HCT116 (cell line): ENCODE measurements around the gene ORAI2. TPM values are rescaled to one million over a fixed set of nuclear protein-coding genes. Genes with fewer than 3 reads are reported as not detected.

Source experiments
- ATAC-seq: fragments of 200-7000 bp; cut with Tn5 transposase; 2 replicates; pipeline ENCODE4 v1.9.1; 2020; ENCODE audit warnings: mild to moderate bottlenecking, moderate library complexity
- BruUV-seq: library from RNA; stranded (reverse); fragments of 400-500 nt; replicated peaks from 2 replicates; lab custom pipeline; 2021; lab: Mats Ljungman, UMichigan
- CTCF ChIA-PET: fragments of 300-600 bp; sonication (Branson Sonifier 250); formaldehyde crosslinking; loops from one replicate; lab custom pipeline; 2021; ENCODE audit warnings: antibody characterized with exemption; lab: Charles Lee
- POLR2A ChIA-PET: fragments of 300-600, 350-600 bp; sonication (Branson Sonifier 250); formaldehyde crosslinking; loops from one replicate; lab custom pipeline; 2021; ENCODE audit warnings: antibody characterized with exemption; lab: Charles Lee
- RAD21 ChIA-PET, 2 experiments: fragments of 300-600 bp; sonication (Branson Sonifier 250); formaldehyde crosslinking; loops; one replicate each; lab custom pipeline; 2023; ENCODE audit warnings: low total read pairs in 2 of 2; ENCODE audit not compliant: uncharacterized antibody in 2 of 2, unreplicated experiment in 2 of 2, low non-redundant PET in 1 of 2; lab: Charles Lee
- DNase-seq: peaks from one replicate; pipeline ENCODE4 v3.0.0-alpha.2; 2010; ENCODE audit warnings: low read depth, low spot score
- H2AFZ ChIP-seq: fragments of 200-600 bp; shearing (Covaris generic), sonication (generic); 2 replicates; pipeline ENCODE4 v1.6.1; 2017; ENCODE audit warnings: low read depth, mixed run types, mixed read lengths, antibody characterized with exemption, low read length; ENCODE audit not compliant: poor library complexity, severe bottlenecking
- H3K27ac ChIP-seq: 2 replicates; pipeline ENCODE4 v1.5.1; 2012; ENCODE audit warnings: low read depth, low read length
- H3K27me3 ChIP-seq: fragments of 200-600 bp; sonication (generic); 2 replicates; pipeline ENCODE4 v1.6.1; 2016; ENCODE audit warnings: mixed run types, low read length, mixed read lengths; ENCODE audit not compliant: insufficient read depth
- H3K36me3 ChIP-seq, 2 experiments: fragments of 200-500 bp in 1 of 2; fragments of 200-600 bp in 1 of 2; sonication (Bioruptor generic) in 1 of 2; sonication (generic) in 1 of 2; 2 replicates each; pipeline versions ENCODE4 v1.5.1 to v1.6.1; 2014 to 2016; ENCODE audit warnings: low read length in 2 of 2, inconsistent platforms in 1 of 2, mixed read lengths in 1 of 2, mixed run types in 1 of 2; ENCODE audit not compliant: insufficient read depth in 2 of 2, control insufficient read depth in 1 of 2
- H3K4me1 ChIP-seq, 2 experiments: fragments of 200-600 bp in 1 of 2; sonication (generic) in 1 of 2; 2 replicates each; pipeline versions ENCODE4 v1.5.1 to v1.6.1; 2012 to 2017; ENCODE audit warnings: low read length in 2 of 2, inconsistent platforms in 1 of 2, mild to moderate bottlenecking in 1 of 2, mixed read lengths in 1 of 2, mixed run types in 1 of 2, moderate library complexity in 1 of 2; ENCODE audit not compliant: insufficient read depth in 2 of 2, control insufficient read depth in 1 of 2
- H3K4me2 ChIP-seq: fragments of 200-600 bp; sonication (generic); 2 replicates; pipeline ENCODE4 v1.6.1; 2017; ENCODE audit warnings: mixed run types, low read length, mixed read lengths
- H3K4me3 ChIP-seq, 2 experiments: fragments of 200-600 bp in 1 of 2; sonication (generic) in 1 of 2; replicated peaks in 1 of 2; 2 replicates each; pipeline ENCODE4 v1.5.1; 2011 to 2016; ENCODE audit warnings: low read length in 2 of 2, control low read depth in 1 of 2, low read depth in 1 of 2, mild to moderate bottlenecking in 1 of 2, mixed read lengths in 1 of 2, mixed run types in 1 of 2
- H3K79me2 ChIP-seq: fragments of 200-600 bp; sonication (generic); 2 replicates; pipeline ENCODE4 v1.6.1; 2017; ENCODE audit warnings: mild to moderate bottlenecking, mixed run types, low read length, moderate library complexity, mixed read lengths; ENCODE audit not compliant: insufficient read depth
- H3K9ac ChIP-seq: fragments of 200-600 bp; sonication (generic); 2 replicates; pipeline ENCODE4 v1.6.1; 2016; ENCODE audit warnings: low read length, mixed read lengths
- H3K9me2 ChIP-seq: fragments of 200-600 bp; sonication (generic), shearing (Covaris generic); 2 replicates; pipeline ENCODE4 v1.6.1; 2017; ENCODE audit warnings: mixed run types, mild to moderate bottlenecking, moderate library complexity; ENCODE audit not compliant: insufficient read depth
- H3K9me3 ChIP-seq, 2 experiments: fragments of 200-500 bp in 1 of 2; fragments of 200-600 bp in 1 of 2; sonication (Bioruptor generic) in 1 of 2; sonication (generic) in 1 of 2; 2 replicates each; pipeline ENCODE4 v1.6.1; 2014 to 2017; ENCODE audit warnings: low read length in 2 of 2, mixed read lengths in 2 of 2, inconsistent platforms in 1 of 2, low read depth in 1 of 2, mild to moderate bottlenecking in 1 of 2, mixed run types in 1 of 2, moderate library complexity in 1 of 2; ENCODE audit not compliant: control insufficient read depth in 1 of 2, insufficient read depth in 1 of 2
- H4K20me1 ChIP-seq: fragments of 200-600 bp; sonication (generic), shearing (Covaris generic); 2 replicates; pipeline ENCODE4 v1.6.1; 2017; ENCODE audit warnings: mixed run types, mild to moderate bottlenecking, moderate library complexity; ENCODE audit not compliant: insufficient read depth
- ATF3 ChIP-seq: IDR thresholded peaks from 2 replicates; pipeline ENCODE4 v1.6.1; 2012
- CBX3 ChIP-seq: IDR thresholded peaks from 2 replicates; pipeline ENCODE4 v1.6.1; 2012; ENCODE audit warnings: low read depth
- CEBPB ChIP-seq: IDR thresholded peaks from 2 replicates; pipeline ENCODE4 v1.6.1; 2012; ENCODE audit warnings: low read depth
- CTCF ChIP-seq, 3 experiments: fragments of 200-600 bp in 1 of 3; sonication (generic) in 1 of 3; IDR thresholded peaks in 2 of 3; conservative IDR thresholded peaks in 1 of 3; 2 replicates each; pipeline ENCODE4 v1.5.1; 2012 to 2017; ENCODE audit warnings: low read depth in 2 of 3, low read length in 2 of 3, antibody characterized with exemption in 1 of 3, borderline replicate concordance in 1 of 3, control low read depth in 1 of 3, mild to moderate bottlenecking in 1 of 3, mixed read lengths in 1 of 3, mixed run types in 1 of 3, moderate library complexity in 1 of 3; ENCODE audit not compliant: insufficient read depth in 1 of 3
- EZH2 ChIP-seq: fragments of 200-600 bp; sonication (generic); IDR thresholded peaks from 2 replicates; pipeline ENCODE4 v1.6.1; 2017; ENCODE audit warnings: antibody characterized with exemption, mixed run types
- EZH2phosphoT487 ChIP-seq: fragments of 200-600 bp; IDR thresholded peaks from 2 replicates; pipeline ENCODE4 v1.6.1; 2018; ENCODE audit warnings: antibody characterized with exemption, borderline replicate concordance
- JUND ChIP-seq: IDR thresholded peaks from 2 replicates; pipeline ENCODE4 v1.6.1; 2012
- MAX ChIP-seq: IDR thresholded peaks from 2 replicates; pipeline ENCODE4 v1.6.1; 2012
- POLR2A ChIP-seq: IDR thresholded peaks from 2 replicates; pipeline ENCODE4 v1.7.0; 2011; ENCODE audit warnings: borderline replicate concordance; ENCODE audit not compliant: insufficient read depth, insufficient read length; ENCODE audit errors: extremely low read depth
- POLR2AphosphoS5 ChIP-seq: IDR thresholded peaks from 2 replicates; pipeline ENCODE4 v1.6.1; 2011; ENCODE audit warnings: mild to moderate bottlenecking, low read depth, low read length, moderate library complexity
- RAD21 ChIP-seq: IDR thresholded peaks from 2 replicates; pipeline ENCODE4 v1.6.1; 2012; ENCODE audit warnings: low read depth, mild to moderate bottlenecking
- SIN3A ChIP-seq: IDR thresholded peaks from 2 replicates; pipeline ENCODE4 v1.6.1; 2012; ENCODE audit warnings: low read depth
- SP1 ChIP-seq: IDR thresholded peaks from 2 replicates; pipeline ENCODE4 v1.6.1; 2012; ENCODE audit warnings: low read depth
- SRF ChIP-seq: IDR thresholded peaks from 2 replicates; pipeline ENCODE4 v1.6.1; 2012; ENCODE audit warnings: low read depth
- TCF7L2 ChIP-seq: IDR thresholded peaks from 2 replicates; pipeline ENCODE4 v1.7.0; 2011; ENCODE audit warnings: borderline replicate concordance, inconsistent platforms; ENCODE audit not compliant: insufficient read depth, insufficient read length; ENCODE audit errors: extremely low read depth
- YY1 ChIP-seq: IDR thresholded peaks from 2 replicates; pipeline ENCODE4 v1.6.1; 2011; ENCODE audit warnings: low read length, low read depth, moderate library complexity, mild to moderate bottlenecking; ENCODE audit not compliant: insufficient replicate concordance; ENCODE audit errors: extremely low read depth
- ZNF274 ChIP-seq: fragments of 200-500 bp; sonication (Bioruptor generic); IDR thresholded peaks from 2 replicates; pipeline ENCODE4 v1.6.1; 2014; ENCODE audit warnings: mild to moderate bottlenecking, low read depth, low read length, inconsistent platforms
- intact Hi-C: fragments of 100-400 bp; cut with micrococcal nuclease; formaldehyde crosslinking; loops from 2 replicates; pipeline ENCODE4 v1.10.0; 2022
- total RNA-seq: library from RNA; stranded (reverse); gene quantifications from one replicate; pipeline ENCODE4 v1.2.1, GENCODE V29; 2021; ENCODE audit not compliant: unreplicated experiment

The ORAI2 gene
- total RNA-seq, 1 experiment from 2014 or later: 13.2 TPM

GRCh38 chr7:102398543-102398942 is 34.8 kb upstream of the ORAI2 start:
- Histone ChIP-seq H3K4me3 (no peak overlapping the region), H3K9me3 (no peaks in the 10 kb centered on the region), H2AFZ (no peak overlapping the region), H3K27me3 (no peaks in the 10 kb centered on the region), H3K4me1 (peaks cover 14 to 19% of the 10 kb centered on the region in 2 experiments), H3K27ac (no peak overlapping the region), H3K36me3 (peaks cover 22 to 26% of the 10 kb centered on the region in 2 experiments), H3K4me2 (no peak overlapping the region), H3K79me2 (peaks cover 22% of the 10 kb centered on the region), H3K9me2 (no peaks in the 10 kb centered on the region), H3K9ac (no peak overlapping the region), H4K20me1 (no peaks in the 10 kb centered on the region)
- BruUV-seq: no TSS peak
- ATAC-seq: no peak
- ChIA-PET RAD21 (no interaction called here), CTCF (no interaction called here), POLR2A (no interaction called here)
- DNase-seq: no peak
- TF ChIP-seq YY1: no peak
- TF ChIP-seq CBX3: no peak
- TF ChIP-seq SRF: no peak
- TF ChIP-seq EZH2phosphoT487: no peak
- no peak for TF ChIP-seq MAX
- no peak for TF ChIP-seq POLR2AphosphoS5
- no peak for TF ChIP-seq SP1
- no peak for TF ChIP-seq CTCF (IDR thresholded peaks at IDR 0.05 in 2 of 3, conservative IDR thresholded peaks at IDR 0.05 in 1 of 3; ENCODE audit: borderline replicate concordance in 1 of 3, insufficient read depth in 1 of 3, low read depth in 2 of 3, low read length in 2 of 3)
- no peak for TF ChIP-seq EZH2
- no peak for TF ChIP-seq JUND
- no peak for TF ChIP-seq POLR2A
- TF ChIP-seq TCF7L2: no peak
- no peak for TF ChIP-seq ZNF274
- no peak for TF ChIP-seq CEBPB
- no peak for TF ChIP-seq SIN3A
- TF ChIP-seq RAD21: no peak
- no peak for TF ChIP-seq ATF3
- intact Hi-C loops: no loop called here
